GM11168 (cell line): ENCODE measurements around the gene ACSBG1.

Experiments
- in situ Hi-C: fragments of 300-500 bp; cut with MboI; formaldehyde crosslinking; loops from one replicate; pipeline ENCODE4 v1.12.0; 2022; ENCODE audit warnings: low sequenced_read_pairs; ENCODE audit not compliant: unreplicated experiment

ACSBG1 gene

DNA sequence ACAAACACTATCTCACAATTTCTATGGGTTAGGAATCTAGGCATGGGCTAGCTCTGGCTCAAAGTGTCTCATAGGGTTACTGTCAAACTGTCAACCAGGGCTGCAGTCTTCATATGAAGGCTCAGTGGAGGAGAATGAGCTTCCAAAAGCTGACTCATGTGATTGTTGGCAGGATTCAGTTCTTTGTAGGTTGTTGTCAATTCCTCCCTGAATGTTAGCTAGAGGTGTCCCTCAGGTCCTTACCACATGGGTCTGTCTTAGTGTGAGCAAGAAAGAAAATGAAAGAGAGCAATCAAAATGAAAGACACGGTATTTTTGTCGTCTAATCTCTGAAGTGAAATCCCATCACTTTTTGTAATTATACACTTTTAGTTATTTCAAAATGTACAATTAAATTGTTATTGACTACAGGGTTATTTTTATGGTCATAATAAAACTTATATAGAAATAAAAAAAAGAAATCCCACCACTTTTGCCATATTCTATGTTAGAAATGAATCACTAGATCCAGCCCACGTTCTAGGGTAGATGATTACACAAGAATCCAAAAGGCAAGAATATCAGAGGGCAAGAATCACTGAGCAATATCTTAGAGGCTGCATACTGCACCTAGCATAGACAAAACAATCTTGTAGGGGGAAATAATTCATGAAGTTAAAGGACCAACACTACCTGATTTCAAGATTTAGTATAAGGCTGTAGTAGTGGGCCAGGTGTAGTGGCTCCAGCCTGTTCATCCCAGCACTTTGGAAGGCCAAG is 8.4 kb downstream of the ACSBG1 start:
- in situ Hi-C loops = no loop called here

DNA sequence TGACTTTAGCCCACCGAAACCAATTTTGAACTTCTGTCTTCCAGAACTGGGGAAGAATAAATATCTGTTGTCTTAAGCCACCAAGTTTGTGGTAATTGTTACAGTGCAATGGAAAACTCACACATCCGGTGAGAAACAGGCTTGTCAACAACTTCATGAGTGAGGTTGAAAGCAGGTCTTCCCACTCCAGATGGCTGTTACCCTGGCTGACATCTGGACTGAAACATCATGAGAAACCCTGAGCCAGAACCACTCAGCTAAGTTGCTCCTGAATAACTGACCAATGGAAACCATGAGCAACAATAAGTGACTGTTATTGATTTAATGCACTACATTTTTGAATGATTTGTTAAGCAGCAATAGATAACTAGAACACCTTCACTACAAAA is 10.3 kb downstream of the ACSBG1 start:
- in situ Hi-C loops = no loop called here

DNA sequence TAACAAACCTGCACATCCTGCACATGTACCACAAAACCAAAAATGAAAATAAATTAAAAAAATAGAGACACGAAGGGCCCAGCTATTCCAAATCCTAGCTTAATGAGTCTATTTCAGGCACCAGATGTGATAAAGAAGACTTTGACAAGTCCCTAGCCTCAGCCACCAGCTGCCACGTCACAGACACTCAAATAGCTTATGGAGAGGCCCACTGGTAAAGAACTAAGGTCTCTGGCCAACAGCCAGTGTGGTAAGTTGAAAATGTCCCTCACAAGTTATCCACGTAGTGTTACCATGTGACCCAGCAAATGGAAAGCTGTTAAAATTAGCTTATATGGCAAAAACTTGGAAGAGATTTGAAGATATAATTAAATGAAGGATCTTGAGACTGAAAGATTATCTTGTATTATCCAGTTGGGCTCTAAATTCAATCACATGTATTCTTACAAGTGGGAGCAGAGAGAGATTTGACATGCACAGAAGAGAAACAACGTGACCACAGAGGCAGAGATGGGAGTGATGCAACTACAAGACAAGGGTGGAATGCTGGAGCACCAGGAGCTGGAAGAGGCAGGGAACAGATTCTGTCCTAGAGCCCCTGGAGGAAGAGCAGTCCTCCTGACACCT is 10.9 kb downstream of the ACSBG1 start:
- in situ Hi-C loops = no loop called here

DNA sequence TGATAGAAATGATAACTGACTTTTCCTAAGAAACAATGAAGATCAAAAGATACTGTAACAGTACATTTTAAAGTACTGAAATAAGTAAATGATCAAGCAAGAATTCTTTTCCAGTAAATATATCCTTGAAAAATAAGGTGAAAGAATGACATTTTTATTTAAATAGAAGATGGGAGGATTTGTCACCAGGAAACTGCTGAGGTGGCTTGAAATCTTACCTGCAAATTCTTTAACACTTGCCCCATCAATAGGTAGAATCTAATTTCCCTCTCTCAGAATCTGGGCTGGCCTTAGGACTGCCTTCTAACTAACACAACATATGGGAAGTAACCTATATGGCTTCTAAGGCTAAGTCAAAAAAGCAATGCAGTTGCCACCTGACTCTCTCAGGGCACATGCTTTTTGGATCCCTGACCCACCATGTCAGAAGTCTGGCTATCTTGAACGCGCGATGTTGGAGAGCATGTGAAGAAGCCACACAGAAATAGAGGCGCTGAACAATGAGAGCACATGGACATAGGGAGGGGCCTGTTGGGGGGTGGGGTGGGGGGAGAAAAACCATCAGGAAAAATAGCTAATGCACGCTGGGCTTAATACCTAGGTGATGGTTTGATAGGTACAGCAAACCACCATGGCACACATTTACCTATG is 11.5 kb downstream of the ACSBG1 start:
- in situ Hi-C loops = no loop called here

DNA sequence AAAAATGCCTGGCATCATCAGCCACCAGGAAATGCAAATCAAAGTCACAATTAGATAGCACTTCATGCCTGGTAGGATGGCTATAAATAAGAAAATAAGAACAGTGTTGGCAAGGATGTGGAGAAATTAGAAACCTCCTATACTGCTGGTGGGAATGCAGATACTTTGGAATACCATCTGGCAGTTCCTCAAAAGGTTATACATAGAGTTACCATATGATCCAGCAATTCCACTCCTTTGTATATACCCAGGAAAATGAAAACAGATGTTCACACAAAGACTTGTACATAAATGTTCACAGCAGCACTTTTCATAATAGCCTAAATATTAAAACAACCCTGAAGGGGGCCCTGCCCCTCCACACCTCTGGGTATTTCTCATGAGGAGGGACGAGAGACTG is 13.7 kb downstream of the ACSBG1 start:
- in situ Hi-C loops = no loop called here

DNA sequence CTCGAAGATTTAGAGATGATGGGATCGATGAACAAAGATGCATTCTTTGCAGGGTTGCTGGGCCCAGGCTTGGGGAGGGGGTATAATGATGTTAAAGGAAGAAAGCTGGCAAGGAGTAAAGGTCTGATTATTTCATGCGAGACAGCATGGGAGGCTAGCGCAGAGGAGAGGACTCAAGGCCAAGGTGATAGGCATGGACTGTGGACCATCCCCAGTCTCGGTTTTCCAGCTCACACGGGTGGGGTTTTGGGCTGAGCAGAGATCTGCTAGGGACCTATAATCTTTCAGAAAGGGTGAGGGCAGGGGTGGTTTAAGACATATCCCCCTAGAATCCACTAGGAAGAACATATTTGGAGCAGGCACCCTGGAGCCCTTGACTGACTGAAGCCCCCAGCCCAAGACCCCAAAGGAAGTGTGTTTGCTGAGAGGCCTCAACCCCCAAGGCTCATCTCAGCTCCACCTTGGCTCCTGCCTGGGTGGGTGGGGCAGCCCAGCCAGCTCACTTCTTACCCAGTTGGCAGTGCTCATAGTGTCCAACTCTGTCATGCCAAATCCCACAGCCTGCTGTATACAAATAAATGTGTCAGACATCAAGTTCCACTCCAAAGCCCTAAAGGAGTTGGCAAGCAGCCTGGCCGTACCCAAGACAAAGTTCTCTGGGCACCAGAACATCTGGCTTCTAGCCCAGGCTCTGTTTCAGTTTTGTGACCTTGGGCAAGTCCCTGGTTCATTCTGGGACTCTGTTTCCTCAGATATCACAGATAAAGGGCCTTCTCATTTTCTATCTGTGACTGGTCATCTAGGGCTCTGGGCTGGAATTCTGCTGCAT is 17.9 kb downstream of the ACSBG1 start:
- in situ Hi-C loops = no loop called here

DNA sequence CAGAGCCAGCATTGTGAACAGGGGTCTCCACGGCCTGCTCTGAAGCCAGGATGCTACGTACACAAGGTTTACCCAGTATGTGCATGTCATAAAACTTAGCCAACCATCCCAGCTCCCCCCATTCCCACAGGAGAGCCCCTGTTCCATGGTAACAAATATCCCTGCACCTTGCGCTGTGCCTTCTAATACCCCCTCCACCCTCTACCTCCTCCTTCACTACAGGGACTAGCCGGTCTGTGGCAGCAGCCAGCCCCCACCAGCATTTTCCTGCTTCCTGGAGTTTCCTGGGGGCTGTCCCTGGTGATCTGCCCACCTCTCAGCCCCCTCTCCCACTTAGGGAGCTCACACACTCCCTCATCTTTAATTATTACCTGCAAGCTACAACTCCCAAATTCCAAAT is 20.4 kb downstream of the ACSBG1 start:
- in situ Hi-C loops = no loop called here

DNA sequence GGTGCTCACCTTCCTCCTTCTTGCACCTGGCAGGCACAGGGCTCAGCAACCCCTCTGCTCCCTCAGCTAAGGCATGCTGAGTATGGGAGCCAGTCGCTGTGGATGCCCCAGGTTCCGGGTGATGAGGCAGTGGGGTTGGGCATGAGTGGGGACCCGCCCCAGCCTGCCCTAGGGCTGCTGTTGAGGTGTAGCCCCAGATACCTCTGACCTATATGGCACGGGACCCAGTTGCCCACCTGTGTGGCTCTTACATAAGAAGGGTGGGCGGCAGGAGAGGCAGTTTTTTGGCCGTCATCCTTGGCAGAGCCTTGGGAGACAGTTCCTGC is 21.0 kb downstream of the ACSBG1 start:
- in situ Hi-C loops = no loop called here

DNA sequence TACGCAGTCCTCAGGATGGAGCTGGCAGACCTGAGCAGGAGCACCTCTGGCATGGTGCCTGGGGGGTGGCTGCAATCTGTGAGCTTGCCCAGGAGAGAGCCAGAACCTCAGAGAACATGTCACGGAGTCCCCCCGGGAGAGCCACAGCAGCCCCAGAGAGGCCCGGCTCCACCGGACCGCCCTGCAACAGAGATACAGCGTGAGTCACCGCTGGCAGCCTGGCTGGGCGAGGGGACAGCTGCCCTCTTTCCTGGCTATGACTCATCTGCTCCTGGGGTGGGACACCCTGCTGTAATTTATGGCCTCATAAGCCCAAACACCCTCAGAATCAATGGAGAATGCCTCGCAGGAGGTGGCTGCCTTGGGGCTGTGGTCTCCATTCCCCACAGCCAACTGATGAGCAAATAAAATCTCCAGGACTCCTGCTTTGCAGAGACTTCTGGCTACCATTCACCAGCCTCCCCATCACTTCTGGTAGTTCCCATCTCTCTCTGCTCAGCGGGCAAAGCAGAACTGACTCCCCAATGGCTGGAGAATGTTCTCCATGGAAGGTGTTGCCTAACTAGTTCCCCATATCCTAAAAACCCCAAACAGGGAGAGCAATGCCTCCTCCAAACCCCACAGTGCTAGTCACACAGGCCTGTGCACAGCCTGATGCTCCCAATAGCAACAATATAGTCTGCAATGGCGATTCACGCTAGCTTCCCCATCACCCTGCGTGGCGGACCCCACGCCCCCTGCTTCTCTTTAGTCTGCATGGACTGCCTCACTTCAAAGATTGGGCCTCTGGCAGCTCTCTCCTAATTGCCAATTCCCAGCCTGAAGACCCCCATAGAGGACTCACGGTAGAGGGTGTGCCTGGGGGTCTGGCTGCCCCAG is 21.6 kb downstream of the ACSBG1 start:
- in situ Hi-C loops = no loop called here

DNA sequence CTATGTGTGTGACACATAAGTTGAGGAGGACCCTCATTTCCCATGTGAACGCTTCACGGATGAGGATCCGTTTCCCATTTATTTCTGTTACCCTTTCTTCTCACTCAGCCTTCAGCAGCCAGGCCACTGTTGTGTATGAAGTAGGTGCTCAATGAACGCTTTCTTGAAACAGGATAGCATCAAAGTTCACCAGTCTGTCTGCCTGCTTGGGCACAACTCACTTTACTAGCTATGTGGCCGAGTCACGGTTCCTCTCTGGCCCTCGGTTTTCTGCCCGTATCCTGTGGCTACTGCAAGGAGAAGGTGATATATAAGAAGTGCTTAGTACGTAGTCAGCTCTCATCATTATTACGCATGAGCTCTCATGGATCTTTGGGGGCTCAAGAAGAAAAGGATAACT is 22.4 kb downstream of the ACSBG1 start:
- in situ Hi-C loops = no loop called here

DNA sequence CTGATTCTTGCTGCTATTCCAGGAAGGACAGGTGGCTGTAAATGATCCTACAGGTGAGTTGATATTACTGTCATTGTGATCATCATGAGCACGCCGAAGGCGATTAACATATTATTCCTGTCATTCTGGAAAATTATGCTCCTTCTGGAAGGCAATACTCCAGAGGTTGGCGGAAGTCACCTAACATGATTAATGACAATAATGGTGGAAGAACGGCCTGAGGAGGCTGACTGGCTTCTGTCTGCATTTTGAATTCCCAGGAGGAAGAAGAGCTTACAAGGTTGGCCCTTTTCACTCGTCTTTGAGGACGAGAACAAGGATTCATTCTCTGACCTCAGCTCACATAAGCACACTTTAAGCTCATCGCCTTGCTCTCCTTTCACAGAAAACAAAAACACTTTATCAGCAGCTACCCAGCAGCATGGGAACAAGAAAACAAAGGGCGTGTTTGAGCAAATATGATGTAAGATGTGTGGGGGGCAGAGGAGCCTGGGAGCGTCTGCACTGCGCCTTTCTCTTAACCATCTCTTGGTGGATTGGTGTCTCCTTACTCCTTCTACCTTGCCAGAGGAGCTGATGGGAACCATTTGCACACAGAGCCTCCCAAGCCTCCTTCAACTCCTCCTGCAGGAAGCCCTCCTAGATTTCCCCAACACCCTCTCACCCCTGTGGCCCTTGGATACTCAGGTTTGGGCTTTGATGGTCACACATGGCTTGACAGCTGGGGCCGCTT is 23.0 kb downstream of the ACSBG1 start:
- in situ Hi-C loops = no loop called here

DNA sequence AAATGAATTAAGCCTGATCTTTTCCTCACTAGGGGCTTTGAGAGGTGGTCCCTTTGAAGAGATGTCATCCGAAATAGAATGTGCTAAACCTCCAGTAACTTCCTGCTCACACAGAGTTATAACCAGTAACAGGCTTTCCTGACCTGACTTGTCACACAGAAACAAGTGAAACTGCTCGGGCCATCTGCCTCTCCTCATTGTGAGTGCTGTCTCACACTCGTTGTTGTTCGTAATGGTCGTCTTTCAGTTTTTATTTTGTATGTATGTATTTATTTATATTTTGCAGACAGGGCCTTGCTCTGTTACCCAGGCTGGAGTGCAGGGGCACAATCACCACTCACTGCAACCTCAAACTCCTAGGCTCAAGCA is 24.0 kb downstream of the ACSBG1 start:
- in situ Hi-C loops = no loop called here

DNA sequence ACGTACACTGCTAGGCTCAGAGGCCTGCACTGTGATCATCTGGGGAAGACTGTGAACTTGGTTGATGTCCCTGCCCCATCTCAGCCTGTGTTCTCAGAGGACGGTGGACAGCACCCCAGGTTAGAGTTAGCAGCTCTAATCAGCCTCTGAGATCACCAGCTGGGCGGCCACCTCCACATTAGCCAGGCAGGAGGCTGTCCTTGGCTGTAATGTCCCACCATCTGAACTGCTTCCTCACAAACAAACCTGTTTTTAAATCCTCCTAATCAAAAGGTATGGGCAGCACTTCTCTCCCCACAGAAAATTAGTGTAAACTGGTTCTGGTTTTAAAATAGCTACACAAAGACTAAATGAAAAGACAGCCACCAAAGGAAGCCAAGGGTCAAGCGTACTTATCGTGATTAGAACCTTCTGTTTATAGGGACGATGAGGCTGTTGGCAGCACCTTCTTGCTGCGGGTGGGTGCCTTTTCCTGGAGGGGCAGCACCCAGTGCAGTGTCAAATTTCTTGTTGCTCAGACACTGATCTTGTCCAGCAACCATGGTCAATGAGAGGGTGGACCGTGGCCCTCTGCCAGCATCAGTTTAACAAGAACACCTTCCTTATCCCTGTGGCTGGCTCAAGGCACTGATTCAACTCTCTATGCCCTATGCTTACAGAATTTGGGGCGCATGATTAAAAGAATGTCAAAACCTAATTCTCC is 24.6 kb downstream of the ACSBG1 start:
- in situ Hi-C loops = no loop called here

DNA sequence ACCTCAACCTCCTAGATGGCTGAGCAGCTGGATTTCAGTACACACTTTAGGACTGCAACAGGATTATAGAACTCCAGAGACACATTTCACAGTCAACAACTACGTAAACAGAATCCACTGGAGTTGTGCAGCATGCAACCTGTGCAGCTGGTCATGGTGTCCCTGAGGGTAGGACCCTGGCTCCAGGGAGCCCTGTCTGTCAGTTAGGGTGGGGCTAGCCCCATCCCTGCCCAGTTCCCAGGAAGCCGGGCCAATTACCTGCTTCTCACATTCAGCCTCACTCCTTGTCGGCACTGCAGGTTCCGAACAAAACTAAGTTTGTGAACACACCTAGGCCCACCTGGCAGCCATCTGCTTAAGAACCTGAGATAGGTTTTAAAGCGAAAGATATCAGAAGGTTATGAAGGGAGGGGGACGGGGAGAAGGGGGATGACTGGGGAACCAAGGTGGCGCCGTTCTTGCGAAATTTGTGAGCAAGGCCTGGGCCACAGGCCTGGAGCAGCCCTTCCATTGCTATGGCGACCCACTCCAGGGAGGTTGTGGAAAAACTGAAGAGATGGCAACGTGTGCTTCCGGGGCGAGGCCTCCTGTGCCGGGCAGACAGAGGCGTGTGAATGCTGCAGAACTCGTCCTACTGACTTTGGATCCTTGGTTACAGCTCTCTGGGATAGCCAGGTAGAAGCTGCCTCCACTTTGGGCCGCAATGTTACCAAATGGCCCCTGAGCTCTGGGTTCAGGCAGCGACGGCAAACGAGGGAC is 25.3 kb downstream of the ACSBG1 start:
- in situ Hi-C loops = no loop called here

DNA sequence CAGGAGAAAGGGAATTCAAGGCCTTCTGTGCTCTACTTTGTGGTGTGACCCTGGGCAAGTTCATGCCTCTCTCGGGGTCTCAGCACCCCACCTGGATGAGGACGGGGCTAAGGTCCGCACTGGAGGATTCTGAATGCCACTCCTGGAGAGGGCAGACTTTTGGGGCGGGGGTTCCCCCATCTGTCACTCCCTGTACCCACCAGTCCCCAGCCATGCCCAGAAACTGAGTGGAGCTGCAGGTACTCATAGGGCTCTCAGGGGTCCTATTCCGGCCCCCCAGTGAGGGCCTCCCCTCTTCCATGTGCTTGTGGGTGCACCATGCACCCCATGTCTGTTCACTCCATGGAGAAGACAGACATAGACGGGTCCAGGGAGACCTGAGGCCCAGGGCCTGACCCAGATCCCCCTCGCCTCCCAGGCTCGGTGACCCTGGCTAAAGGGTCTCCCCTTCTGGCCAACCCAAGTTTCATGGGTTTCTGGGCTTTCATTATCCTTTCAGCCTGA is 26.0 kb downstream of the ACSBG1 start:
- in situ Hi-C loops = no loop called here

DNA sequence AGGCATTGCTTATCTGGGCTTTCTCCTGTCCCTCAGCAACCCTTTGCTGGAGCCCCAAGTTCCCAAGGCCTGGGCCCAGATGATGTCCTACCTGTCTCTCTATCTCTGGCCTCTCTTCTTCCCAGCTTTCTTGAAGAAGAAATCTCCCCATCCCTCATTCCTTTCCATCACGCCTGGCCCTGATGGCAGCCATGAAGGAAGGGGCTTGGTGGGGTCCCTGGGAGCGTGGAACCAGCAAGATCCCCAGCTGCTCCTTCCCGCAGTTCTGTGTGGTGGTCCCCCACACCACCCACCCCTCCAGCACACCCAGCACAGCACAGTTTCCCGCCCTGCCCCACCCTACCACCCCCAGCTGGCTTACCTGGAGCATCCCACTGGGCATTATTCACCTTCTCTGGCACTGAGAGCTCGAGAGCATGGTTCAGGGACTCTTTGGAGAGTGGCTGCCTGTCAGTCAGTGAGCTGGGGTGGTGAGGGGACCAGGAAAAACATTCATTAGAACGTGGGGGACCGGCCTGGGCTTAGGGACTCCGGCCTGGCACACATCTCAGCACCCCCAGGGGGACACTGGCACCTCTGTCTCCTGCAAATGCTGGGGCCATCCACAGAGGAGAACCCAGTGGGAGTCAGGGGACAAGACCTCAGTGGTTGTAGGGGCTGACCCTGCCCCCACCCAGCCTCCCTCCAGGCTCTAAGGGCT is 26.6 kb downstream of the ACSBG1 start:
- in situ Hi-C loops = no loop called here

DNA sequence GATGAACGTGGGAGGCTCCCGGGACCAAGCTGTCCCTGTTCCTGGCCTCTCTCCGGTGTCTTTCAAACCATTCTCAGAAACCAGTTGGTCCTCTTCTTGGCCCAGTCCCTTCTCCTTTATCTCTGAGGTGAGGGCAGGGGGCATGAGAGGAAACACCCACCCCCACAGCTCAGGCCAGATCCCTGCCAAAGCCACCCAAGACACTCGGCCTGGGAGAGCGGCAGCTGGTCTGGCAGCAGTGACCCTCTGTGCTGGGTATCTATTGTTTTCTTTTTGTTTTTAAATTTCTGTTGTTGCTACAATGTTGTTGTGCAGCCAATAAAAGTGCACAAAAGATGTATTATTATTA is 27.3 kb downstream of the ACSBG1 start:
- in situ Hi-C loops = no loop called here
